ENCODE data around the gene NFIB.

Gene NFIB

DNA sequence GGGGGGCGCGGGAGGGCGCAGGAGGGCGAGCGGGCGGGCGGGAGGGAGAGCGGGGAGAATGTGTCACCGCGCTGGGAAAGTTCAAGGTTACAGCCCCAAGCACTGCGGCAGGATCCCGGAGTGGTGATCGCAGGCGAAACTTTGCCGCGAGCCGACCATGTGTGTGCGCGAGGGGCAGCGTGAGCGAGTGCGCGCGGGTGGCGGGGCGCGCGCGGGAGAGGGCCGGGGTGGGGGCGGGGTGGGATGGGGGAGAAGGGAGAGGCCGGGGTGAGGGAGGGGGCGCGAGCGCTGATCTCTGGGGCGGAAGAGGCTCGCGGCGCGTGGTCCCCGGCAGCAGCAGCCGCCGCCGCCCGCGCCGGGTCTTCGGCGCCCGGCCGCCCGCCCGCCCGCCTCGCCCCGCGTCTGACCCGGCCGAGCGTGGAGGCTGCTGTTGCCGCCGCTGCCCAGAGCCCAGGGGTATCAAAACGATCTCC lies at the start of gene NFIB:
Gene NFIB (minus strand): TSS at position 191 of the 473 bp plus-strand sequence. CDS start 630 bp downstream, outside the sequence.
- no peak for DNase-seq

GRCh38 chr9:14362175-14362574 lies 48.2 kb upstream of the NFIB start:
- no peak for DNase-seq

DNA sequence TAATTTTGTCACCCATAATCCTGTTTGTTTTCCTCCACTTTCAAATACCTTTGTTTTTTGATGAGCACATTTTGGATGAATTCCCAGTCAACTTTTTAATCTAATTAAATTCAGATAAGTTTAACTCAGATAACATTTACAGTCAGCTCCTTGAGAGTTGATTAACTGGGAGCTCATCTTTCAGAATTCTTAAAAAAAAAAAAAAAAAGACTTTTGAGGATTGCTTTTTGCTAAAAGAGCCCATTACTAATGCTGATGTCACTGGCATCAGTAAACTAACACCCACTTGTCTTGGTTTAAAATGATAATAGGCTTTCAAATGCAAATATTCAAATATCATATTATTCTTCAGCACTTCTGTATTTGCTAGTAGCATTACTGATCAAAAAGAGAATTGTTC lies 47.1 kb upstream of the NFIB start:
- DNase-seq, result no peak

DNA sequence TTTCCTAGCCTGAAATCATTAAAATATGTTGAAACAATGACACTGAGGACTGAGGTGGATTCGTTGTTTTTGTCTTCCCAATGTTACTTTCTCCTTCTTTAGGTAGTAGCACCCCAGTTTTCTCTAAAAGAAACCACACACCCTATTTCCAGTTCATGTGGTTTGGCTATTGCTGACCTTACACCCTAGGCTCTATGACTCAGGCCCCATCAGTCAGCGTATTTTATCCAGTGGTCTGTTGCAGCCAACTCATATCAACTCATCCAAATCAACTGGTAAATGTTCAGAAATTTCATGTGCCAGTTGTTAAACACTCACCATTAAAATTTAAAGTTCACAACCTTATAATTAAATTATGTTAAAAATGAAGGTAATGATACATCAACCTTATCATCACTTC lies 44.6 kb upstream of the NFIB start:
- no peak for DNase-seq

GRCh38 chr9:14356351-14357265 lies 42.7 kb upstream of the NFIB start:
- DNase-seq, result no peak

DNA sequence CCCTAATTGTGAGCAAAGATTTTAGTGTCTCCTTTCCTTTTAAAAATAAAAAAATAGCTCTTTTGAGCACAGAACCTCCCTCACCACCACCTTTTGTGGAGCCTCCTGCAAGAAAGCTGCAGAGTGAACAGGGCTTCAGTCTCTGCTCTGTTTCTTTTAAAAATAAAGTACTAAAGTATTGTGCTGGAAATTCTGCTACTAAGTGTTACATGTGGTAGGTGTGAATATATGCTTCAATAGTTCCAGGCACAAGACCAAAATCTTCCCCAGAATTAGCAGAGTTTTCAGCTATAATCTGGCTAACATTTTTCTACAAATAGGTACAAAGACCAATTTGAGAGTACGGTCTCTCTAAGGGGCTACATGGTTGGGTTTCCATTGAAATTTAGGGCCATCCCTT lies 40.3 kb upstream of the NFIB start:
- DNase-seq, result no peak

GRCh38 chr9:14353222-14354056 lies 39.5 kb upstream of the NFIB start:
- DNase-seq, result peak; percentile 95

DNA sequence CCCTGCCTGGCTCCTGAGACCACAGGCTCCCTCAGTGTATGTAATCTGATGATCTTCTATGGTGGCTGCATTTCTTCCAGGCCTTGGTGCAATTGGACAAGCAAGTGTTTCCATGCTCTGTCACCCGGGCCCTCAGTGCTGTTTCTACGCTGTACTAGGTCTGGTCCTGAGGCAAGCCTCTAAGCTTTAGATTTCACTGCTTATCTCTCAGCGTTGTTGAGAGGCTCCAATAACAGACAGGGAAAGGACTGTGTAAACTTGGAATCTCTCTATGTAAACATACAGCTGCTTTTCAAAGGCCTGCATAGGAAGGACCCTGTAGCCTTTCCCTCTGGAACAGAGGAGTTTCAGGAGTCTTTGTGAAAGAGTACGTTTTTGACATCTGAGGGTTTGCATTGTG lies 38.6 kb upstream of the NFIB start:
- DNase-seq, result no peak

DNA sequence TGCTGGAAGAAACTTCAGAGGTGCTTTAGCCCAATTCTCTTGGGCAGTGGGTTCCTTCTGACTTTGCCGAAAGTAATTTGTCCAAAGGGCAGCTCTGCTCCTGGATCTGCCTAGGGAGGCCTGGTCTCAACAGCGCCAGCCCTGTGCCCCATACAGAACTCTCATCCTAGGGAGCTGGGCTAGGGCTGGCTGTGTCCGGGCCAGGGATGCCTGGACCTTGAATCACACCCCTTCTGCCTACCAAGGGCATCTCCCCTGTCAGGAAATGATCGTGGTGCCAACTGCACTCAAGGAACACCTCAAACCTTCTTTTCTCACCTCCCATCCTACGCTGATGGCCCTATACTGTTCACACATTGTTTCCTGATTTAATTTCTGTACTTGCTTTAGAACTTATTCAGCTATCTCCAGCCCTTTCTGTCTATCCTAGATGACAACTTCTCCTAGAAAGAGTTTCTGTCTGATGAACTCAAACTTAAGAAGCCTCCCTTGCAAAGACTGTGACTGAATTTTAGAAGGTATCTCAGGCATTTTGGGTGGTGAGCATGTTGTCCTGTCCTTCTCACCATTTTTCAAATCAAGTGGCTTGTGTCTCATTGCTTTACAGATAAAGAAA lies 37.4 kb upstream of the NFIB start:
- no peak for DNase-seq

- DNase-seq, result no peak
These were observed 36.8 kb upstream of the NFIB start for GRCh38 chr9:14350754-14351153.

DNA sequence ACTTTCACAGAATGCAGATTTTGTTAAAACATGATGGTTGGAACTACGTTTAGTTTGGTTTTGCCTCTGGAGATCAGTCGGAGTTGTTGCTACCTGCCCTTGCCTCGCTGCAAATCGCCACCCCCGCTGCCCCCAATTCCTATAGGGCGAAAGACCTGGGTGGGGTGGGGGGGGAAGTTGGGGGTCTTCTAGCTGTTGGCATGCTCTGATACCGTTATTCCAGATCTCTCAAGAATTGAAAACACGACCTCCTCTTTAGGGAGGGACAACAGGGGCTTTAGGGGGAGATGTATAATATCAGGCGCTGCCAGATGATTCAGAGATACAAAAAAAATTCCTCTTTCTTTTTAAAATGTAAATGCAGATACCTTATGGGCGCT lies 36.4 kb upstream of the NFIB start:
- DNase-seq, result no peak

GRCh38 chr9:14349447-14350348 lies 35.8 kb upstream of the NFIB start:
- DNase-seq, result no peak

- no peak for DNase-seq
These were observed 35.2 kb upstream of the NFIB start for GRCh38 chr9:14349146-14349446.

- no peak for DNase-seq
These were observed 34.6 kb upstream of the NFIB start for GRCh38 chr9:14348373-14349145.

DNA sequence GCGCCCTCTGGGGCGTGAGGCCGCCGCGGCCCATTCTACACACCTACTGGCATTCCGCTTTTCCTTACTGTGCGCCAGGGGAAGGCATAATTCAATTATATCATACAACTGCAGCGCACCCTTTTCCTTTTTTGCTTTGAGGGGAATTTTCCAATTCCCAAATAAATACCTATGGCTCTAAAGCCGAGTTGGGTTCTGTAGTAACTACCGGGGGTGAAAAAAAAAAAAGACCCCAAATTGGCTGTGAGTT lies 34.1 kb upstream of the NFIB start:
- no peak for DNase-seq

DNA sequence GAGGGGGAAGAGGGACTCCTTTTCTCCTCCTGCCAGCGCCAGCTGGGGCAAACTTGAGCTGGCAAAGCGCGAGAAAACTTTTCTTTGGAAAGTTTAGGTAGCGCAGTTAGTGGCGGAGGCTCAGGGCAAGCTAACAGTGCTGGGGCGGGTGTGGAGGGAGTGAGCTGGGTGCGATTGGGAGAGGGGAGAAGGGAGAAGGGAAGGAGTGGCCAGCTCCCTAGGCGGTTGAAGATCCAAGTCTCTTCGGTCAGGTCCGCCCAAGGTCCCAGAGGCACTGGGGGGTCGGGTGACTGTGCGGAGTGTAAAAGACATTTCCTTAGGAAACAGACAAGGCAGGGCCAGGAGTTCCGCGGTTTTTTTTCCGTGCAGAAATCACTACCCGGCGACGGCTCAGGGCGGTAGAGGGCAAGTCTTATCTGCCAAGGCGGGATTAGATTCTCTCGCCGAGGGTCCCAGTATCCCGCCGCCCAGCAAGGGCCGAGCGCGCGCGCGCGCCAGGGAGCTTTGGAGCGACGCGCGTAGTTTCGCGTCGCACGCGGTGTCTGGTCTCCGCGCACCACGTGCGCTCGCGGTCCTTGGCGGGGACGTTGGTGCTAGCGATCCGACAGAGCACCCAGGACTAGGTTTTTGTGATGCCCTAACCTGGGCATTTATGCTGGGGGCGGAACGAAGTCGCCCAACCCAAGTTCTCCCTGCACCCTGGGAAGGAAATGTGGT lies 33.6 kb upstream of the NFIB start:
- no peak for DNase-seq

DNA sequence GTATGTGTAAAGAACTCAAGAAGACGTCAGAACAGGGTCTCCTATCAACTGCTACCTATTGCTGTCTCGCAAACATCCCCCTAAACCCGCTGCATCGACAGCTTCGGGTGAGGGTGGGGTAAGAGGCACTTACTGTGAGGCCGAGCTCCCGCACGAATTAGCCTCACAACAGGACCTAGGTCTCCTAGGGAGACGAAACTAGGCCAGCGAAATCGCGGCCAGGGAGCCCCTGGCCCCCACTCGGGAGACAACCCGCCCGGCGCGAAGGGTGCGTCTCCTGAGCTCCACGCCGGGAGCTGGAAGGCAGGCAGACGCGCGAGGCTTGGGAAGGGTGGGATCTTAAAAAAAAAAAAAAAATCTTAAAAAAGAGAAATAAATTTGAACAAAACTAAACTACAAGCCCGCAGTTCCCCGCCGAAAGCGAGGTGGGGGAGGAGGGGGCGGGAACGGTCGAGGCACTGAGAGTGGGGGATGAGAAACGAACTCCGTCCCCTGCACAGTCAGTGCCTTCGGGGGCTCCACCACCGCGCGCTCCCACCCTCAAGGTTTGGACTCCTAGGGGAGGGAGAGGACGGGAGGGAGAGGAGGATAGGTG lies 33.0 kb upstream of the NFIB start:
- no peak for DNase-seq

GRCh38 chr9:14346231-14346791 lies 32.4 kb upstream of the NFIB start:
- no peak for DNase-seq

DNA sequence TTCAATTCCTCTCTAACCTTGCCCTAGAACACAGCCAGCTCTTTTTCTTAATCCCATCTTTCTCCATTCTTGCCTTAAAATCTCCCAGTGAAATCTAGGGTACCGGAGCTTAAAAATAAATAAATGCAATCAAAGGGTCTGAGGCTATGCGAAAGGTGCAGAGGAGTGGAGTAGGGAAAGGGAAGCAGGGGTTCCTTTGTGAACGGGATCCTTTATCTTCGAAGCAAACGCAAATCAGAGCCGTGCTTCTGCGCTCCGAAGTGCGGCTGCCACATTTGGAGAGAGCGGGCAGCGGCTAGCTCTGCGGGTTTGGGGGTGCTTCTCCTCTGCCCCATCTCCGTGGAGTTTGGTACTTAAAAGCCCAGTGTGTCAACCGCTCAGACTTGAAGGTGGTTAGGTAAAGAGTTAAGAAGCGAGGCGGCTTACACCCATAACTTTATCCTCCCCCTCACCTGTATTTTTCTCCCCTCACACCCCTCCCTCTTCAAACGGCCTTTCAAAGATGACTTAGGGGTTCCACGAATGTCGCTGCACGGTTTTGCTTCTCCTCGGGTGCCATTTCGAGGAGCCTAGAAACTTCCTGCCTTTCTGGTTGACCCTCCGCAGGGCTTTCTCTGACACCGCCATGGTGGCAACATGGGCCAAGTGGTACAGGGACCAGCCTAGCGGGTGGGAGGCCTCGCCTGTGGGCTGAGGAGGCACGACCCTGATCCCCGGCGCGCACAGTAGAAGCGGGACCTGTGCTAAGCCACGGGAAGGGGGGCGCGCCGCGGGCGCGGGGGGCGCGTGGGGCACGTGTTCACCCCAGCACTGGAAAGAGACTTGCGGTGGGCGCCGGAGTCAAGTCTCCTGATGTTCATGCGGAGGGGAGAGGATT lies 31.7 kb upstream of the NFIB start:
- no peak for DNase-seq

GRCh38 chr9:14344941-14345353 lies 31.0 kb upstream of the NFIB start:
- DNase-seq, result no peak
